Measurements from ENCODE around the gene MTERF4.

GRCh38 chr2:241137276-241138190, 35.4 kb upstream of the MTERF4 start:
- TF ChIP-seq POLR2A (IDR thresholded peaks at IDR 0.05; ENCODE audit: extremely low read depth, insufficient read length) (no peak), MYC (IDR thresholded peaks at IDR 0.05; ENCODE audit: low read depth, low read length) (no peak)
